DND-41 (cell line): ENCODE measurements around the gene DOK6.

ENCODE experiments used
- ATAC-seq: fragments of 200-7000 bp; cut with Tn5 transposase; 3 replicates; pipeline ENCODE4 v1.9.1; 2021; ENCODE audit warnings: low read depth; ENCODE audit not compliant: insufficient read depth
- DNase-seq: peaks from one replicate; pipeline ENCODE4 v3.0.0-alpha.2; 2020
- H2AFZ ChIP-seq: 2 replicates; pipeline ENCODE4 v1.6.0; 2012; ENCODE audit warnings: low read depth, low read length
- H3K27ac ChIP-seq: 2 replicates; pipeline ENCODE4 v1.5.1; 2012; ENCODE audit warnings: low read length, inconsistent platforms
- H3K27me3 ChIP-seq: fragments of 200-600 bp; sonication (generic); 2 replicates; pipeline ENCODE4 v1.6.0; 2012; ENCODE audit warnings: low read length, mild to moderate bottlenecking, inconsistent platforms; ENCODE audit not compliant: insufficient read depth, poor library complexity
- H3K36me3 ChIP-seq: 2 replicates; pipeline ENCODE4 v1.5.1; 2012; ENCODE audit warnings: low read length, inconsistent platforms; ENCODE audit not compliant: insufficient read depth
- H3K4me1 ChIP-seq: 2 replicates; pipeline ENCODE4 v1.5.1; 2012; ENCODE audit warnings: mild to moderate bottlenecking, low read length; ENCODE audit not compliant: insufficient read depth
- H3K4me2 ChIP-seq: 2 replicates; pipeline ENCODE4 v1.6.0; 2012; ENCODE audit warnings: mild to moderate bottlenecking, moderate library complexity, low read length, inconsistent platforms; ENCODE audit not compliant: insufficient read depth
- H3K4me3 ChIP-seq, 2 experiments: fragments of 200-600 bp in 1 of 2; shearing (Covaris generic) in 1 of 2; 2 replicates each; pipeline ENCODE4 v1.5.1; 2012 to 2016; ENCODE audit warnings: inconsistent platforms in 2 of 2, low read length in 2 of 2, mild to moderate bottlenecking in 2 of 2, low read depth in 1 of 2, moderate library complexity in 1 of 2
- H3K79me2 ChIP-seq: 2 replicates; pipeline ENCODE4 v1.6.0; 2012; ENCODE audit warnings: low read length, inconsistent platforms; ENCODE audit not compliant: insufficient read depth
- H3K9ac ChIP-seq: 2 replicates; pipeline ENCODE4 v1.6.0; 2012; ENCODE audit warnings: low read depth, mild to moderate bottlenecking, inconsistent platforms, low read length, moderate library complexity
- H3K9me3 ChIP-seq: 2 replicates; pipeline ENCODE4 v1.5.1; 2012; ENCODE audit warnings: low read length, moderate library complexity, mild to moderate bottlenecking, inconsistent platforms; ENCODE audit not compliant: insufficient read depth, severe bottlenecking
- H4K20me1 ChIP-seq: 2 replicates; pipeline ENCODE4 v1.6.0; 2012; ENCODE audit warnings: low read length; ENCODE audit not compliant: insufficient read depth
- CTCF ChIP-seq: IDR thresholded peaks from 2 replicates; pipeline ENCODE4 v1.5.1; 2012; ENCODE audit warnings: borderline replicate concordance, low read length, moderate library complexity, mild to moderate bottlenecking; ENCODE audit not compliant: poor library complexity, severe bottlenecking; ENCODE audit errors: extremely low read depth
- EZH2 ChIP-seq: IDR thresholded peaks from 3 replicates; pipeline ENCODE4 v1.6.1; 2012; ENCODE audit warnings: borderline replicate concordance, low read depth, mild to moderate bottlenecking, moderate library complexity, low read length, inconsistent platforms; ENCODE audit not compliant: severe bottlenecking

Gene DOK6

GRCh38 chr18:69387186-69387585 is 13.5 kb upstream of the DOK6 start:
- Histone ChIP-seq H3K4me3 (no peak overlapping the region), H3K27ac (no peak overlapping the region), H3K27me3 (no peaks in the 10 kb centered on the region), H4K20me1 (no peaks in the 10 kb centered on the region), H3K9ac (no peak overlapping the region), H3K4me2 (no peak overlapping the region), H2AFZ (no peak overlapping the region), H3K36me3 (no peaks in the 10 kb centered on the region), H3K9me3 (no peaks in the 10 kb centered on the region), H3K79me2 (no peaks in the 10 kb centered on the region), H3K4me1 (no peaks in the 10 kb centered on the region)
- ATAC-seq (no peak), DNase-seq (no peak)
- TF ChIP-seq CTCF (no peak), EZH2 (no peak)

GRCh38 chr18:69388222-69388621 is 12.5 kb upstream of the DOK6 start:
- TF ChIP-seq EZH2 (no peak), CTCF (no peak)
- ATAC-seq: no peak
- no peaks in the 10 kb centered on the region for H3K36me3 ChIP-seq
- H3K27me3 ChIP-seq: no peaks in the 10 kb centered on the region
- H4K20me1 ChIP-seq: no peaks in the 10 kb centered on the region
- H3K79me2 ChIP-seq: no peaks in the 10 kb centered on the region
- no peak for DNase-seq
- no peak overlapping the region for H2AFZ ChIP-seq
- no peaks in the 10 kb centered on the region for H3K9me3 ChIP-seq
- H3K4me1 ChIP-seq: no peaks in the 10 kb centered on the region
- no peak overlapping the region for H3K27ac ChIP-seq
- no peak overlapping the region for H3K9ac ChIP-seq
- no peak overlapping the region for H3K4me3 ChIP-seq
- H3K4me2 ChIP-seq: no peak overlapping the region

GRCh38 chr18:69397096-69397495 is 3.6 kb upstream of the DOK6 start:
- Histone ChIP-seq H3K9me3 (peaks cover 7% of the 10 kb centered on the region), H3K27ac (no peak overlapping the region), H3K9ac (no peak overlapping the region), H2AFZ (no peak overlapping the region), H3K79me2 (no peaks in the 10 kb centered on the region), H3K4me2 (no peak overlapping the region), H3K4me3 (no peak overlapping the region), H3K36me3 (no peaks in the 10 kb centered on the region), H3K4me1 (no peaks in the 10 kb centered on the region), H4K20me1 (no peaks in the 10 kb centered on the region), H3K27me3 (no peaks in the 10 kb centered on the region)
- no peak for DNase-seq
- TF ChIP-seq CTCF (no peak), EZH2 (no peak)
- no peak for ATAC-seq

- Histone ChIP-seq H3K4me3 (no peak overlapping the region), H2AFZ (no peak overlapping the region), H4K20me1 (no peaks in the 10 kb centered on the region), H3K27me3 (no peaks in the 10 kb centered on the region), H3K9me3 (peaks cover 7% of the 10 kb centered on the region), H3K36me3 (no peaks in the 10 kb centered on the region), H3K79me2 (no peaks in the 10 kb centered on the region), H3K4me1 (no peaks in the 10 kb centered on the region), H3K9ac (no peak overlapping the region), H3K4me2 (no peak overlapping the region), H3K27ac (no peak overlapping the region)
- no peak for DNase-seq
- ATAC-seq: no peak
- TF ChIP-seq CTCF: no peak
- TF ChIP-seq EZH2: no peak
Measured at GRCh38 chr18:69399253-69399652, 1.4 kb upstream of the DOK6 start.
